Glutamatergic neuron (in vitro differentiated cells): ENCODE results near the gene ST8SIA2. TPM values are rescaled to one million over a fixed set of nuclear protein-coding genes. Genes with fewer than 3 reads are reported as not detected.

ENCODE experiments used
- DNase-seq: peaks from one replicate; pipeline ENCODE4 v3.0.0; 2022
- H3K27ac Mint-ChIP-seq: one replicate; pipeline ENCODE4 v1.8.0; 2020; ENCODE audit warnings: mild to moderate bottlenecking, mixed read lengths, inconsistent platforms; ENCODE audit not compliant: unreplicated experiment
- H3K27me3 Mint-ChIP-seq: one replicate; pipeline ENCODE4 v1.8.0; 2020; ENCODE audit warnings: mild to moderate bottlenecking, moderate library complexity, mixed read lengths, inconsistent platforms; ENCODE audit not compliant: unreplicated experiment
- H3K36me3 Mint-ChIP-seq: one replicate; pipeline ENCODE4 v1.8.0; 2020; ENCODE audit warnings: mild to moderate bottlenecking, mixed read lengths, inconsistent platforms; ENCODE audit not compliant: unreplicated experiment
- H3K4me1 Mint-ChIP-seq: one replicate; pipeline ENCODE4 v1.8.0; 2020; ENCODE audit warnings: mild to moderate bottlenecking, low read depth, mixed read lengths, inconsistent platforms; ENCODE audit not compliant: unreplicated experiment
- H3K4me3 Mint-ChIP-seq: one replicate; pipeline ENCODE4 v1.8.0; 2020; ENCODE audit warnings: mild to moderate bottlenecking, mixed read lengths, inconsistent platforms; ENCODE audit not compliant: unreplicated experiment
- H3K9me3 Mint-ChIP-seq: one replicate; pipeline ENCODE4 v1.8.0; 2020; ENCODE audit warnings: mild to moderate bottlenecking, moderate library complexity, mixed read lengths, inconsistent platforms; ENCODE audit not compliant: unreplicated experiment
- CTCF ChIP-seq: fragments of 200-600 bp; sonication (generic); IDR thresholded peaks from one replicate; pipeline ENCODE4 v1.5.0; 2021; ENCODE audit not compliant: partially characterized antibody, unreplicated experiment
- total RNA-seq: library from RNA; stranded (reverse); fragmentation: NEBNext Ultra II Directional; extraction: Animal tissue kit (Norgen Biotek cat#: 25700); gene quantifications from one replicate; pipeline ENCODE4 v1.2.1, GENCODE V29; 2021; ENCODE audit not compliant: unreplicated experiment

ST8SIA2 gene
- total RNA-seq, 1 donor from 2014 or later, result 30.4 TPM

- no peak for DNase-seq
- no peak for TF ChIP-seq CTCF
- Mint-ChIP-seq H3K27ac (no peak overlapping the region), H3K9me3 (no peaks in the 10 kb centered on the region), H3K4me1 (no peaks in the 10 kb centered on the region), H3K36me3 (no peaks in the 10 kb centered on the region), H3K27me3 (no peaks in the 10 kb centered on the region), H3K4me3 (no peak overlapping the region)
Measured at GRCh38 chr15:92361321-92362000, 32.2 kb upstream of the ST8SIA2 start.

- Mint-ChIP-seq H3K4me3 (no peak overlapping the region), H3K27me3 (no peaks in the 10 kb centered on the region), H3K27ac (no peak overlapping the region), H3K36me3 (no peaks in the 10 kb centered on the region), H3K4me1 (no peaks in the 10 kb centered on the region), H3K9me3 (no peaks in the 10 kb centered on the region)
- no peak for DNase-seq
- TF ChIP-seq CTCF, result no peak
Measured at GRCh38 chr15:92362001-92362350, 31.7 kb upstream of the ST8SIA2 start.

- H3K27ac Mint-ChIP-seq, result no peak overlapping the region
- TF ChIP-seq CTCF, result no peak
- no peak overlapping the region for H3K4me3 Mint-ChIP-seq
- H3K27me3 Mint-ChIP-seq, result no peaks in the 10 kb centered on the region
- H3K36me3 Mint-ChIP-seq, result no peaks in the 10 kb centered on the region
- no peaks in the 10 kb centered on the region for H3K4me1 Mint-ChIP-seq
- no peaks in the 10 kb centered on the region for H3K9me3 Mint-ChIP-seq
- no peak for DNase-seq
Measured at GRCh38 chr15:92365084-92365483, 28.6 kb upstream of the ST8SIA2 start.

GRCh38 chr15:92365906-92366305 lies 27.8 kb upstream of the ST8SIA2 start:
- H3K9me3 Mint-ChIP-seq, result no peaks in the 10 kb centered on the region
- H3K27me3 Mint-ChIP-seq, result no peaks in the 10 kb centered on the region
- no peak for DNase-seq
- H3K4me1 Mint-ChIP-seq, result no peaks in the 10 kb centered on the region
- H3K36me3 Mint-ChIP-seq, result no peaks in the 10 kb centered on the region
- no peak overlapping the region for H3K4me3 Mint-ChIP-seq
- TF ChIP-seq CTCF, result no peak
- H3K27ac Mint-ChIP-seq, result no peak overlapping the region

- no peaks in the 10 kb centered on the region for H3K9me3 Mint-ChIP-seq
- no peak overlapping the region for H3K27ac Mint-ChIP-seq
Measured at GRCh38 chr15:92366381-92366780, 27.3 kb upstream of the ST8SIA2 start.

More at GRCh38 chr15:92366381-92366780, 27.3 kb upstream of the ST8SIA2 start:
- DNase-seq, result no peak
- Mint-ChIP-seq H3K36me3 (no peaks in the 10 kb centered on the region), H3K4me3 (no peak overlapping the region), H3K4me1 (no peaks in the 10 kb centered on the region), H3K27me3 (no peaks in the 10 kb centered on the region)
- TF ChIP-seq CTCF, result no peak
